DMS79 treated with DMSO at 0.1 percent for 48 hours (cell line): ENCODE data around the gene ASGR1.
A peak's percentile ranks its signal among the peaks of the same experiment; 100 is the strongest.

ENCODE experiments used
- DNase-seq: peaks from one replicate; lab custom pipeline; 2025; lab: John Stamatoyannopoulos, UW

Gene ASGR1

DNA sequence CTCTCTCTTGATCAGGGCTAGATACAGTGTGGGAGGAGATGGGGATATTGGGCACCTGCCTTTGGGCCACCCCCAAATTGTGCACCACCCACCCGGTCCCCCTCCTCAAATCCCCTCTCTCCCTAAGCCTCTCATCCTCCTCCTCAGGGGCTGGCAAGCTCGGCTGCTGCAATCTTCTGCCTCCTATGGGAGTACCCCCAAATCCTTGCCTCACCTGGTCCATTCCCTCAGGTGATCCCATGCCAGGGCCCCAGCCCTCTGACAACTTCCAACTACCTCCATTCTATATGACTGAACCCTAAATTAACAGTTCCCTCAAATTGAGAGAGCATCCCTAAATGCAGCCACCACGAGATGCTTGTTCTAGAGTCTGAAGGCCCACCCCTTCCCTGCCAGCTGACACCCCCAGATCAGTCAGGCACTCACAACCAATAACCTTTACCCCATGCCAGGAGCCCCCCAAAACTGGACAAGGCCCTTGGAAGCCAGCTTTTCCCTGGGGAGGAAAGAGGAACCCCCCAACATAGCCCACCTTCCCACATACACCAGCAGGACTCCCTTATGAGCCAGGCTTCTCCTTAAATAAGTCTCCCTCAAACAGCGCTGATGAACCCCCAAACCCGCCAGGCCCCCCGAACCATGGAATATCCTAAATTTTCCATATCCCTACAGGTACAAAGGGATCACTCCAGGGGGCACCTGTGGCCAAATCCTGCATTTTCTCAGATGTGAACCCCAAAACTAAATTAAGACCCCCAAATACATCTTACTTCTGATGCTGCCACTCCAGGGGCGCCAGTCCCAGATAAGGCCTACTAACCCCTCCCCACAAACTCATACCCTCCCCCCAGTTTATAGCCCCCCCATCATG, 37.3 kb upstream of the ASGR1 start:
- no peak for DNase-seq

DNA sequence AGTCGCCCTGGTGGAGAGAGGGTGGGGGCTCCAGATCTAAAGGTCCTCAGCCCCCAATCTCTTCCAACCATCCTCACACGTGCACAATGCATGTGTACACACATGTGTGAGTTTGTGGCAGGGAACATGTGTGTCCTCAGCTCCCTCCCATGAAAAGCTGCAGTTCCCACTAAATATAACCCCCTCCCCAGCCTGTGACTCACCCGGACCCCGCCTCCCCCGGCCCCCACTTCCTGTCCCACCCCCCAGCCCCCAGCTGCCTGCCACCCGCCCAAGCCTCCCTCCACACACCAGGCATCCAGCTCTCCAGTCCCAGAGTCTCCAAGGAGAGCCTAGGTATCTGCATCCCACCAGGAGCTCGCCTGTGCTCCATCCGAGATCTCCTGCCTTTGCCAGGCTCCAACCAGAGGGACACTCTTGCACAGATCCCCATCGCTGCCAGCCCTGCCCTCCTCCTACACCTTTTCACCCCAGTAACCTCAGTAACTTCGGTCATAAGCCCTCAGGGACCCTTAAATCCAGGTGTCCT, 36.5 kb upstream of the ASGR1 start:
- no peak for DNase-seq

DNA sequence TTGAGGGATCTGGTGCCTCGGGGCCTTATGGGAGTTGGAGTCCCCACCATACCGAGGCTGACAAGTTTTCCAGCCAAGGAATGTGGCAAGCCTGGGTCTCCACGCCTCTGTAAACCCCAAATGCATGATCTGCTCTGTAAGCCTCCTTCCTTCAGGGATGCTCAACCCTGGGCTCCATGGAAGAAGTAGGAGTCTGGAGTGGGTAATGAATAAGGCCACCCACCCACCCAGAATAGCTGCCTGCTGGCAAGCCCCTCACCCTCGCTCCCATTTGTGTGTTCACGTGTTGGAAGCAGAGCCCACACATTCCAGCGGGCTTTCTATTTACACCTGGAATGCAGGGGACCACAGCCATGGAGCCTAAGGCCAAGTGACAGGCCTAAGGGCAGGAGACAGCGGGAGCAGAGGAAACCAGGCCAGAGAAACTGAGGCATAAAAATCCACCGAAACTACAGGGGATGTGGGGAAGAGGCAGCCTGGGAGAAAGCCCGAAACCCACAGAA, 36.0 kb upstream of the ASGR1 start:
- no peak for DNase-seq

- peak; percentile 99 for DNase-seq
Measured at GRCh38 chr17:7214300-7215135, 35.3 kb upstream of the ASGR1 start.

DNA sequence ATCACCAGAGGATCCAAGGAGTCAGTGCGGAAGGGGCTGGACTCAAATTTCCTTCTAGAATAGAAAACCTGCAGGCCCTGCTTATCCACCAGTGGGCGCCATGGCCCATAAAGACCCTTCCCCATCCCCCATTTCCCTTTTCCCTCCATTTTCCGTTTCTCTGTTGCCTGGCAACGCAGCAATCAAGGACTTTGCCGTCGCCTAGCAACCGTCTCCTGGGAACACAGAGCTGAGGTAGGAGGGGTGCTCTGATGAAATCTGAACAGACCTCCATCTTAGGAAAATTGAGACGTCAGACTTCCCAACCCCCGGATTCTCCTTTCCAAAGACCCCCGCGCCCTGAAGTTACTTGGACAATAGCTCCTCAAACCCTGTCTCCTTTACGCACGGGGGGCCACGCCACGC, 34.7 kb upstream of the ASGR1 start:
- DNase-seq = peak; percentile 99

GRCh38 chr17:7211491-7212273, 32.5 kb upstream of the ASGR1 start:
- no peak for DNase-seq

DNA sequence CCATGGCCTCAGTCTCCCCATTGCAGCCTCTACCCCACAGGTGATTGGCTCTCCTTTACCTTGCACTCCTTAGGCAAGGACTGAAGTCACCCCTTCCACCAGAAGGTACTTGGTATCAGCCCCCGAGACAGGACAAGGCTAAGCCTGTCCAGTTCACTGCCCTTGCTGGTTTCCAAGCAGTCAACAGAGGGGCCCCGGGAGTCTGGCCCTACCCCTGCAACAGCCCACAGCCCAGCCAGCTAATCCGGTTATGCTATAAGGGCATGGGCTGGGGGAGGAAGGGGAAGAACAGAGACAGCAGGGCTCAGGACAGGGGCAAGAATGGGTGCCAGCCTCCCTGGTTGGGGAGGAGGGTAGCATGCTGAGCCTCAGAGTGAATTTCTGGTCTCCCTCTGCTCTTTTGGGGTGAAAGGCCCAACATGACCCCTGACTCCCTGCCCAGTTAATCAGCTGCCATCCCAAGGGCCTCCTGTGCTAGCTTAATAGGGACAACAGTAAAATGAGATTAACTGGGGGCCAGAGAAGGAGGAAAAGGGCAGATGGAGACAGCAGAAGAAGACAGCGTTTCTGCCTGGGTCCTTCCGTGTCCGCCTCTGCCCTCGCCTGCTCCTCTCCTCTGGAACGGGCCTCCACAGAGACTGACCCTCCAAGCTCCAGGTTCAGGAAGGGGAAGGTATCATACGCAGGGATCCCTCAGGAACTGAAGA, 29.7 kb upstream of the ASGR1 start:
- DNase-seq = no peak

GRCh38 chr17:7208027-7208571, 28.9 kb upstream of the ASGR1 start:
- no peak for DNase-seq

DNA sequence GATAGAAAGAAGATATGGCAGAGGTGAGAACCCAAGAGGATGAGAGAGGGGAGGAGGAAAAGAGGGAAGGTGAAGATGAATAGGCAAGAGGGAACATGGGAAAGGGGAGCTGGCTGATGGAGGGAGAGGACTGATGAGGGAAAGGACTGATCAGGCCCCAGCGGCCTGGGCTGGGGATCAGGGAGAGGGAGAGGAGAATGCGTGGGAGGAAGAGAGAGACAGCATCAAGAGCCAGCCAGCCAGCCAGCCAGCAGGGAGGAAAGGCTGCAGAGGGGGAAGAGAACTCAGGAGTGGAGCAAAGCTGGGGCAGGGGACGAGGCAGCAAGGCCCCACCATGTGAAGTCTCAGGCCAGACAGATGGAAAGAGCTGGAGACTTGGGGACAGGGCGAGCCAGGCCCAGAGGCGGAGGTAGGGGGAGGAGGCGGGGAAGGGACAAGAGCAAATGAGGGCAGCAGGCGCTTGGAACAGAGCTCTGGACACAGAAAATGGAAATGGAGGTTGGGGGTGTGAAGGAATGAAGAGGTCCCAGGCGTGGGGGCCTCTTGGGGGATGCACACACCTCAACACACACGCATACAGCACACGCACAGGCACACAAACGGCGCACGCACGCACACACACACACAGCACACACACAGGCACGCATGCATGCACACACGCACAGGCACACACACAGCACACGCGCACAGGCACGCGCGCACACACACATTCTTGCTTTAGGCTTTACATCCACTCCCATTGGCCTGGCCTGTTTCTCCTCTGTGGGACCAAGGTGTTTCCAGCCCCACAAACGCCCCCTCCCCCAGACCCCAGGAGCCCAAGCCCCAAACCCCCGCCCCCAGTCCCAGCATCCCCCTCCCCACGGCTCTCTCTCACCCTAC, 28.2 kb upstream of the ASGR1 start:
- no peak for DNase-seq

- DNase-seq = no peak
Measured at GRCh38 chr17:7205561-7205960, 26.4 kb upstream of the ASGR1 start.

DNA sequence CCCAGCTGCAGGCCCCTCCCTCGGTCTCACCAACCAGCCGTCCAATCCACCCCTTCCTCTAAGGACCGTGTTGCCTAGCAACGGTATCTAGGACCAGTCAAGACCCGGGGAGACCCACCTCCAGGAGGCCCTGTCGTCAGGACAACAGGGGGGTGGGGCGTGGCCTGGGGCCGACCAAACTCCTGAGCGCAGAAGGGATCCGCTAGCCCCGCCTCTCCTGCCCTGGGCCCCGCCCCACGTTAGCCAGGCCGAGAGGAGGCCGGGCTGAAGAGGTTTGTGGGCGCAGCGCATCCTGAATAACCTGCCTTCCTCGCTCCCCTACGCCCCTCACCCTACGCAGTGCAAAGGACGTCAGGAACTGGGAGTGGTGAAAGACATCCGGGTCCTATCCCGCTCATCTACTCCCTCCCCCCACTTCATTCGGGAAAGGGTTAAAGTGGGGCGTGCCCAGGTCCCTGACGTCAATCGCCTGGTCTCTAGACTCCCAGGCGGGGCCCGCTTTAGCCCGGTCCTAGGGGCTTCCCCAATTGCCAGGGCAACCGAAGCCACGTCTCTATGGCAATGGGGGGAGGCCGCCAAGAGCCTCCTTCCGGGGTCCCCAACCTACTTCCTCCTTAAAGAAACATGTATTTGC, 25.8 kb upstream of the ASGR1 start:
- DNase-seq = peak; percentile 94

DNA sequence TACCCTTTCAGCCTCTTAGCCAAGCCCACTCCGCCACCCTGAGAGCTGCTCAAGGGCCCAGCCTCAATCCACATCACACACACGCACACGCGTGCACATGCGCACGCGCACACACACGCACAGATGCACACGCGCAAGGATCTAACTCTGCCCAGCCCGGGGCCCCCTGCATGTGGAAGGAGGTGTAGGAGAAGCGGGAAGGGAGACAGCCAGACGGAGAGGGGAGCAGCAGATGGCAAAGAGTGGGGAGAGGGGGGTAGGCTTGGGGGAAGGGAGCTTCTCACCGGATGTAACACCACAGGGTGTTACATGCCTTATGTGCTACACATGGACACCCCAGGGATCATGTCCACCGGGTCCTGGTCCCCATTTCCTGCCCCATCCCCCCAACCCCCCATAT, 25.2 kb upstream of the ASGR1 start:
- peak; percentile 63 for DNase-seq

DNA sequence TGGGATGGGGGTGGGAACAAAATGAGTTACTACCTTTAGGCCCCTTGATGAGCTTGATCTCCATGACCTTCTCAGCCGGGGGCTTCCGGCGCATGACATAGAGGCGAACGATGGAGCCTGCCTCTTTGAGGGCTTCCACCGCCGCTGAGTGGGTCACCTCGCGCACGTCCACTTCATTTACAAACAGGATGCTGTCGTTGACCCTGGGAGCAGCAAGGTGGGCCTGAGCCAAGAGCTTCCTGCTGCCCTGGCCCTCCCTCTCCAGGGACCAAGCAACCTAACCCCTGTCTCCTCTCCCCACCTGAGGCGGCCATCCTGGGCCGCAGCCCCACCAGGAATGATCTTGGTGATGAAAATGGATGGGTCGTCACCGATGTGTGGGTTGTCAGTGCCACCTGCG, 24.2 kb upstream of the ASGR1 start:
- no peak for DNase-seq

GRCh38 chr17:7196651-7197401, 17.7 kb upstream of the ASGR1 start:
- no peak for DNase-seq

GRCh38 chr17:7195971-7196370, 16.8 kb upstream of the ASGR1 start:
- no peak for DNase-seq

GRCh38 chr17:7192271-7192937, 13.2 kb upstream of the ASGR1 start:
- DNase-seq = no peak

DNA sequence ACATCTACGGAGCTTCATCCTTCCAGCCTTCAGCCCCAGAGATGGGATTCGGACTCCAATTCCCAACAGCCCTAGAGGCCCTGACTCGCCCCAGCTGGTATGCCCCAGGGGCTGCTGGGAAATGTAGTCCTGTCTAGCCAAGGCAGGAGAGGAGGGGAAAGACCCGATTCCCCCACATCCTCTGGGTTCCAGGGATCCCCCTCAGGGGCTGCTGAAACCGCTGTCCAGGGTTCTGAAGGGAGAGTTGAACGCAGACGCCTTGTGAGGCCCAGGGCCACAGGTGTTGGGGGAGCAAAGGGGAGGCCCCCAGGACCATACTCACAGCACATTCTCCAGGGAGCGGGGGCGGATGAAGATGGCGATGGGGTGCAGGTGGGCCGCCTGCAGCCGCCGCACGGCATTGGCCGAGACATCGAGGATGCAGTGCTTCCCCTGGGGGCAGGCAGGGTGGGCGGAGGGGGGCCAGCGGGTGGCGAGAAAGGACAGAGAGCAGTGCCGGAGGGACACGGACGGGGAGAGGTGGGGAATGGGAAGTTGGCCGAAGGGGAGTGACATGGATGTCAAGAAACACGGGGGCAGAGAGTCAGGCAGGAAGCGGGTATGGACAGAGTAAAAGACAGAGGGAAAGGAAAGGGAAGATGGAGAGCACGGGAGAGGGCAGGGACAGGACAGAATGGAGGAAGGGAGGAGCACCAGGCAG, 12.6 kb upstream of the ASGR1 start:
- DNase-seq = no peak

GRCh38 chr17:7191069-7191468, 11.9 kb upstream of the ASGR1 start:
- no peak for DNase-seq
